CD4-positive, alpha-beta T cell treated with Interleukin-15 for 1 hour (primary cell): ENCODE measurements around the gene GRIN2A.

Experiments
- DNase-seq: peaks from one replicate; pipeline ENCODE4 v3.0.0-alpha.2; 2020

GRIN2A gene

GRCh38 chr16:10181196-10182162 lies 749 bp downstream of the GRIN2A start:
- DNase-seq = no peak

- DNase-seq = no peak
Measured at GRCh38 chr16:10180771-10181163, 1.5 kb downstream of the GRIN2A start.

- DNase-seq = no peak
Measured at GRCh38 chr16:10180042-10180770, 2.0 kb downstream of the GRIN2A start.

DNA sequence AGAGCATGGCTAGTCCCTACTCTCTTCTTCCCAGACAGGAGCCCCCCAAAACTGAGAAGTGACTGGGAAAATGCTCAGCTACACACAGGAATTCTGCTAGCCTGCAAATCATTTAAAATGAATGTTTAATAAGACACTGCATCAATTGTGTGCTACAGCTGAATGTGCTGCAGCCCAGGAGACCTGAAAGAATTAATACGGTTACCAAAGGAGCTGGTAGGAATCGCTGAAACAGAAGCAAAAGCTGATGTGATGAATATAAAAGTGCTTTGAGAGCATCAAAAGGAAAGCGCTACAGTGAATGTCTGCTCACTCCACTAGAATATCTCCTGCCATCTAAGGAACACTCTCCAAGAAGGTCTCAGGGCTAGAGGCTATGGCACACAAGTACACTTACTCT lies 3.7 kb downstream of the GRIN2A start:
- DNase-seq = no peak

DNA sequence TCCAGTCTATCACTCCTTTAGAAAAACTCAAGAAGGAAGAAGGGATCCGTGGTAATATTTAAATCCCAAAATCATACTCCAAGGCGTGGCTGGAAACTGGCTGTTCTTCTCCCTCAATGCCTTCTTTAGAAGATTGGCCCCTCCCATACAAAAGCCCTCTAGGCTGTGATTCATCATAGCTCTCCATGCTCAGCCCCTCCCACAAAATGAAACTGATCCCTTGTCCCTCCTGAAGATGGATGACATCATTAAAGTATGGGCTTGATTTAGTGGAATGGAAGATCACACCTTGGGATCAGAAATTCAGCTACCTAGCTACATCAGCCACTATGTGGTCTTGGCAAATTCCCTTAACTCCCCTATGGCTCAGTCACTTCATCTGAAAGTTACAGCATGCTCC lies 4.1 kb downstream of the GRIN2A start:
- no peak for DNase-seq

GRCh38 chr16:10172848-10173655 lies 9.2 kb downstream of the GRIN2A start:
- no peak for DNase-seq

DNA sequence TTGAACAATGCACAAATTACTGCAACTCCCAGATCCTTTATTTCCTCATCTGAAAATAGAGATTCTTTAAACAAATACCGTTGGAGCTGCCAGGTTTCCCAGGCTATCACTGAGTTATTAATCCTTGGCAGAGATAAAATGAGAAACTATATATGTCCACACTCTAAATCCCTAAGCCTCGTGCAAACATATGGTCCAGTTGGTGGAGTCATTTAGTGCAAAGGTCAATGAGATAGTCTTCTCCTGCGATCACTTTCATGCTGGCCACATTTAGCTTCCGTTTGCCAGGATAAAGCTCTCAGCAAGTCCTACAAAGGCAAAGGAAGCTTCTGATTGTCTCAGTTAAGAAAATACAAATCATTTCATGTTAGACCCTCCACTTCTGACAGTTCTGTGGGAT lies 11.0 kb downstream of the GRIN2A start:
- DNase-seq = no peak

- no peak for DNase-seq
Measured at GRCh38 chr16:10169904-10170410, 12.3 kb downstream of the GRIN2A start.

DNA sequence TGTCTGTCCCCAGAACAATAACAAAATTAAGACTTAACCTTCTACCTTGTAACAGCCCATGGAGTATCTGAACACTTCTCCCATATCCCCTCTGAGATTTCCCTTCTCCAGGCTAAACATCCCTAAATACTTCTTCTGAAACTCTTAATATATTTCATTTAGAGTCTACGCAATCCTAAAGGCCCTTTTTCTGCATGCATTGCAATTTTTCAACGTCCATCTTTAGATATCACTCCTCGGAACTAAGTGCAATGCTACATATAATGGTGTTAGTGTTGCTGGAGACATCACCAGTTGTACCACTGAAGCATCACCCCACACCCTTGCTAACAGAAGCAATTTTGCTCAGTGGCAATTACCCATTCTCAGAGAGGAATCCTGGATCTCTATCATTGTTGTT lies 13.2 kb downstream of the GRIN2A start:
- no peak for DNase-seq

DNA sequence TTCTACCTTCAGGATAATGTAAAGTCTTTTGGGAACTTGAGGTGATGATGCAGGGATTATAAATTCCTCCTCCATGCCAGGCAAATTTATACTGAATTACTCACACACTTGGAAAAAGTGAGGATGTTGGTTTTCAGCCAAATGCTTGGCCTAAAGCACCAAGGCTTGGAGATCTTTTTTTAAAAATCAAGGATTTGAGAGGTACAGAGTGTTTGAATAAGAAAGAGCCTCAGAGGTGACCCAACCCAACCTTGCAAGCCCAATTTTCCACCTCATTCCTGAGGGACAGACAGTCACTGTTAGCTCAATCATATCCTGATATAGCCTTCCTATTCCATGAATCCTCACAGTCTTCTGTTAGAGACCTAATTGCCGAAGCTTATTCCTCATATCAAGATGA lies 14.0 kb downstream of the GRIN2A start:
- no peak for DNase-seq

DNA sequence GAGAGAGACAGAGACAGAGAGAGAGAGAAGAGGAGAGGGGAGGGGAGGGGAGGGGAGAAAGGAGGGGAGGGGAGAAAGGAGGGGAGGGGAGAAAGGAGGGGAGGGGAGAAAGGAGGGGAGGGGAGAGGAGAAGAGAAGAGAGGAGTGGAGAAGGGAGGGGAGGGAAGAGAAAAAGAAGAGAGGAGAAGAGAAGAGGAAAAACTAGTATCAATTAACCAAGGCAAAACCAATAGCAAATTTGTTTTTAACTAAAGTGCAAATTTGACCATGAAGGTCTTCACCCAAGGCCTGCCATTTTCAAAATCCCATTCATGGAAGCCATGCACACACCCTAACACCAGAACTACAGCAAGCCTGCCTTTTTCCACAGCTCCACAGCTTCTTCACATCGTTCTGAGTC lies 16.6 kb downstream of the GRIN2A start:
- no peak for DNase-seq

- no peak for DNase-seq
Measured at GRCh38 chr16:10162981-10163380, 19.2 kb downstream of the GRIN2A start.

- no peak for DNase-seq
Measured at GRCh38 chr16:10156099-10156498, 26.1 kb downstream of the GRIN2A start.

DNA sequence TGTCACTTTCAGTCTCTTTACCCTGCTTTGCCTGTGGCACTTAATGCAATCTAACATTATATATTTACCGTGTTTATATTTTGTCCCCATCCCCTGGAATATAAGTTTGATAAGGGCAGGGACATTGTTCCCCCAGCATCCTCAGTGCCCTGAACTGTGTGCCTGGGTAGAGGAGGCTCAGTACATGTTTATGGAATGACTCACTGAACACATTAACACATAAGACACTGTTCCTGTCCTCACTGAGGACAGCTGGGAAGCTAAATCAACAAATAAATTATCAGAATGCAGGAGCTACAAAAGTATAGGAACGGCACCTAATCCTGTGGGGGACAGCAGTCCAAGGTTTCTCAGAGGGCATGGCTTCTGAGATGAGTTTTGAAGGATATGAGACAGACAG lies 27.8 kb downstream of the GRIN2A start:
- no peak for DNase-seq

DNA sequence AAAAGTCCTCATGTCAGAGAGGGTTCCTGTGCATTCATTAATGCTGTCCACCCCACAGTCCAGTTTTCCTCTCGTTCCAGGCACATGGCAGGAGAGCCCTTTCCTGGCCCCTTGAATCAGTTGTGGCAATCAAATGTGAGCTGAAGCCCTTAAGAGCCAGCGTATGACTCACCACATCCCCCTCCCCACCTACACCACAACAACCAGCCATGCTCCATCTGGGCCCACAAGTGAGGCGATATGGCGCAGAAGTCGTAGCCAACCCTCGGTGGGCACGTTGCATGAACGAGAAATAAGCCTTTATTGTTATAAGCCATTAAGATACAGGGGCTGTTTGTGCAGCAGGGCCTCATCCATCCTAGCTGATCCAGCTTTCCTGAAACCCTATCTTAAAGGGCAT lies 28.2 kb downstream of the GRIN2A start:
- no peak for DNase-seq

- DNase-seq = no peak
Measured at GRCh38 chr16:10151718-10152117, 30.5 kb downstream of the GRIN2A start.

GRCh38 chr16:10150906-10151305 lies 31.3 kb downstream of the GRIN2A start:
- no peak for DNase-seq

DNA sequence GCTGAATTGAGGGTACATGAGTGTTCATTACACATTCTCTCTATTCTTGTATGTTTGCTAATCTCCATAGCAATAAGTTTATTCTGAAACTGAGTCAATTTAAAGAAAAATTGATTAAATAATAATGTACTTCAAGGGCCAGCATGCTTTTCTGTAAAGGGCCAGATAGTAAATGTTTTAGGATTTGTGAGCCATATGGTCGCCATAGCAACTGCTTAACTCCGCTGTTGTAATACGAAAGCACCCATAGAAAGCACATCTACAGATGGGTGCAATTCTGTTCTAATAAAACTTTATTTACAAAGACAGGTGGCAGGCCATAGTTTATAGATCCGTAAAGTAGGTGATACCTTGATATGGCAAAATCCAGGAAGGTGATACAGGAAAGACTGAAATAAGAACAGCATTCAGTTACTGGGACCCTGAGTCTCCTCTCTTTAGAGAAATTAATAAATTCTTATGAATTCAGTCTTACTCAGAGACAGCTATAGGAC lies 36.6 kb downstream of the GRIN2A start:
- no peak for DNase-seq

DNA sequence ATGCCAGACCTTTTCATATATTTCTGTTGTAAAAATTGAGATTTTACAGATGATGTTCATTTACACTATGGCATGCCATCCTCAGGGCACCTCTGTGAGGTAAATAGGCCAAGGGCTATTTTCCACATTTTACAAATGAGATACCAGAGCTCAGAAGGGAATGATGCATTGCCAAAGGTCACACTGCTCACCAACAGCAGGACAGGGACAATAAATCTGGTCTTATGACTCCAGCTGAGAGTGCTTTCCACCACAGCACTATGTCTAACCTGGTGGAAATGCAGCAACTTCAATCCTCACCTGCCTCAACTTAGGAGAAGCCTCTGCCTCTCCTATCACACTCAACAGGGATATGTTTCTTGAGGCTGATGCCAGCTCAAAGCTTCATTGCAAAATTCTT lies 40.6 kb downstream of the GRIN2A start:
- DNase-seq = no peak

GRCh38 chr16:10138881-10139280 lies 43.3 kb downstream of the GRIN2A start:
- DNase-seq = no peak

- no peak for DNase-seq
Measured at GRCh38 chr16:10137341-10137740, 44.9 kb downstream of the GRIN2A start.

- no peak for DNase-seq
Measured at GRCh38 chr16:10136916-10137315, 45.3 kb downstream of the GRIN2A start.

GRCh38 chr16:10130538-10130937 lies 51.7 kb downstream of the GRIN2A start:
- DNase-seq = no peak
